CD8-positive, alpha-beta memory T cell (primary cell): Measurements from ENCODE around the gene EFNA5. TPM values are rescaled to one million over a fixed set of nuclear protein-coding genes. Genes with fewer than 3 reads are reported as not detected.

Experiments
- CTCF ChIA-PET: fragments of 350-600 bp; sonication (Branson Sonifier 250); formaldehyde crosslinking; loops from one replicate; lab custom pipeline; 2021; ENCODE audit warnings: antibody characterized with exemption; lab: Charles Lee
- POLR2A ChIA-PET: fragments of 350-600 bp; sonication (Branson Sonifier 250); formaldehyde crosslinking; loops from one replicate; lab custom pipeline; 2021; ENCODE audit warnings: antibody characterized with exemption; lab: Charles Lee
- DNase-seq, 5 donors: peaks; one replicate each; pipeline versions ENCODE4 v3.0.0 to v3.0.0-alpha.2; 2020 to 2022; ENCODE audit warnings: mixed read lengths in 1 of 5
- H3K27ac ChIP-seq: one replicate; pipeline ENCODE4 v1.7.0; 2013; ENCODE audit warnings: low read depth, mild to moderate bottlenecking, low read length, moderate library complexity
- H3K27me3 ChIP-seq: 2 replicates; pipeline ENCODE4 v1.7.0; 2013; ENCODE audit warnings: low read length, mild to moderate bottlenecking; ENCODE audit not compliant: insufficient read depth, poor library complexity, severe bottlenecking
- H3K36me3 ChIP-seq: 2 replicates; pipeline ENCODE4 v1.7.0; 2013; ENCODE audit warnings: mild to moderate bottlenecking, low read length, moderate library complexity; ENCODE audit not compliant: insufficient read depth
- H3K4me1 ChIP-seq: 2 replicates; pipeline ENCODE4 v1.7.0; 2013; ENCODE audit warnings: mild to moderate bottlenecking, low read length, moderate library complexity; ENCODE audit not compliant: insufficient read depth
- H3K4me3 ChIP-seq: 2 replicates; pipeline ENCODE4 v1.7.0; 2013; ENCODE audit warnings: mild to moderate bottlenecking, low read length
- H3K9me3 ChIP-seq: 2 replicates; pipeline ENCODE4 v1.7.0; 2013; ENCODE audit warnings: mild to moderate bottlenecking, low read length
- H3K27ac Mint-ChIP-seq, 8 donors: one replicate each; pipeline ENCODE4 v1.8.0; 2020 to 2021; ENCODE audit warnings: mixed read lengths in 8 of 8, mild to moderate bottlenecking in 6 of 8, inconsistent platforms in 3 of 8, moderate library complexity in 3 of 8
- H3K27me3 Mint-ChIP-seq, 2 donors: one replicate each; pipeline ENCODE4 v1.8.0; 2020 to 2021; ENCODE audit warnings: mixed read lengths in 2 of 2, mild to moderate bottlenecking in 1 of 2, moderate library complexity in 1 of 2
- H3K36me3 Mint-ChIP-seq, 3 donors: one replicate each; pipeline ENCODE4 v1.8.0; 2020 to 2021; ENCODE audit warnings: mixed read lengths in 3 of 3, inconsistent platforms in 1 of 3, mild to moderate bottlenecking in 1 of 3
- H3K4me1 Mint-ChIP-seq, 3 donors: one replicate each; pipeline ENCODE4 v1.8.0; 2020 to 2021; ENCODE audit warnings: mixed read lengths in 3 of 3, inconsistent platforms in 1 of 3, mild to moderate bottlenecking in 1 of 3
- H3K4me3 Mint-ChIP-seq, 7 donors: one replicate each; pipeline ENCODE4 v1.8.0; 2020 to 2021; ENCODE audit warnings: mixed read lengths in 7 of 7, mild to moderate bottlenecking in 6 of 7, moderate library complexity in 4 of 7, inconsistent platforms in 2 of 7
- H3K9me3 Mint-ChIP-seq, 5 donors: one replicate each; pipeline ENCODE4 v1.8.0; 2020 to 2022; ENCODE audit warnings: mixed read lengths in 5 of 5, mild to moderate bottlenecking in 3 of 5, moderate library complexity in 2 of 5, inconsistent platforms in 1 of 5
- polyA plus RNA-seq: library from polyadenylated mRNA; unstranded; fragments of 300-500 nt; fragmentation: Illumina TruSeq; gene quantifications from one replicate; pipeline ENCODE4 v1.2.3, GENCODE V29; 2021
- total RNA-seq, 2 experiments: library from RNA; stranded (reverse); gene quantifications; one replicate each; pipeline ENCODE4 v1.2.3, GENCODE V29; 2021

Gene EFNA5
- total and polyA plus RNA-seq, 3 experiments from 2014 or later, result 0.21 TPM; not detected in 2

DNA sequence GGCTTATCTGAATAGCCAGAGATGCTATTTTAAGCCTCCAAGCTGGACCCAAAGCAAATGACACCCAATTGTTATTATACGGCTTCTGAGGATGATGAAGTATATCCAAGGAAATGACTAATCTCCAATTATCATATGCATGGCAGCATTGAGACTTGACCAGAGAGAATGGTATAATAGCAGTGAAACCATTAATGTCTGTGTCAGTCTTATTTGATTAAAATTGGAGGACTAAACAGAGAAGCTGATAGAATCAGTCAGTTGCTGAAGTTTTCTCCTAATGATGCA, 200.5 kb downstream of the EFNA5 start:
- Histone ChIP-seq H3K9me3 (no peaks in the 10 kb centered on the region), H3K4me1 (peaks cover 17% of the 10 kb centered on the region), H3K4me3 (no peak overlapping the region), H3K27ac (no peak overlapping the region), H3K27me3 (no peaks in the 10 kb centered on the region), H3K36me3 (no peaks in the 10 kb centered on the region)
- H3K27me3 Mint-ChIP-seq, result no peaks in the 10 kb centered on the region
- H3K27ac Mint-ChIP-seq, result no peak overlapping the region
- no peaks in the 10 kb centered on the region for H3K36me3 Mint-ChIP-seq
- H3K4me3 Mint-ChIP-seq, result no peak overlapping the region
- POLR2A ChIA-PET, result no interaction called here
- H3K4me1 Mint-ChIP-seq, result peaks cover 39 to 60% (median 54%) of the 10 kb centered on the region in 3 donors
- no peaks in the 10 kb centered on the region for H3K9me3 Mint-ChIP-seq
- CTCF ChIA-PET, result interaction anchor here (1.4 kb wide), 1 partner anchor 102 kb away, joined by 3 read pairs; no protein-coding TSS in a partner anchor
- no peak for DNase-seq

GRCh38 chr5:107469485-107470294, 201.0 kb downstream of the EFNA5 start:
- Histone ChIP-seq H3K36me3 (no peaks in the 10 kb centered on the region), H3K9me3 (no peaks in the 10 kb centered on the region), H3K27ac (no peak overlapping the region), H3K4me1 (peaks cover 14% of the 10 kb centered on the region), H3K27me3 (no peaks in the 10 kb centered on the region), H3K4me3 (no peak overlapping the region)
- Mint-ChIP-seq H3K9me3 (no peaks in the 10 kb centered on the region), H3K4me3 (peak overlapping the region in 5 of 7 donors; percentile 15 to 37 (median 24)), H3K36me3 (no peaks in the 10 kb centered on the region), H3K27me3 (no peaks in the 10 kb centered on the region), H3K27ac (peak overlapping the region; percentile 58 to 84 (median 74)), H3K4me1 (peaks cover 36 to 57% (median 51%) of the 10 kb centered on the region in 3 donors)
- DNase-seq, result peak in 1 of 5 donors; percentile 37
- ChIA-PET CTCF (interaction anchor here (1.4 kb wide), 1 partner anchor 103 kb away, joined by 3 read pairs; no protein-coding TSS in a partner anchor), POLR2A (no interaction called here)

GRCh38 chr5:107469064-107469463, 201.7 kb downstream of the EFNA5 start:
- no peaks in the 10 kb centered on the region for H3K9me3 Mint-ChIP-seq
- ChIA-PET POLR2A (no interaction called here), CTCF (no interaction called here)
- H3K4me3 Mint-ChIP-seq, result peak overlapping the region in 4 of 7 donors; percentile 2 to 37 (median 18)
- no peaks in the 10 kb centered on the region for H3K27me3 ChIP-seq
- peak overlapping the region in 7 of 8 donors; percentile 58 to 84 (median 73) for H3K27ac Mint-ChIP-seq
- H3K4me1 ChIP-seq, result peaks cover 8% of the 10 kb centered on the region
- H3K36me3 ChIP-seq, result no peaks in the 10 kb centered on the region
- no peak for DNase-seq
- no peaks in the 10 kb centered on the region for H3K27me3 Mint-ChIP-seq
- H3K36me3 Mint-ChIP-seq, result no peaks in the 10 kb centered on the region
- no peak overlapping the region for H3K4me3 ChIP-seq
- no peak overlapping the region for H3K27ac ChIP-seq
- H3K9me3 ChIP-seq, result no peaks in the 10 kb centered on the region
- peaks cover 34 to 57% (median 50%) of the 10 kb centered on the region in 3 donors for H3K4me1 Mint-ChIP-seq

DNA sequence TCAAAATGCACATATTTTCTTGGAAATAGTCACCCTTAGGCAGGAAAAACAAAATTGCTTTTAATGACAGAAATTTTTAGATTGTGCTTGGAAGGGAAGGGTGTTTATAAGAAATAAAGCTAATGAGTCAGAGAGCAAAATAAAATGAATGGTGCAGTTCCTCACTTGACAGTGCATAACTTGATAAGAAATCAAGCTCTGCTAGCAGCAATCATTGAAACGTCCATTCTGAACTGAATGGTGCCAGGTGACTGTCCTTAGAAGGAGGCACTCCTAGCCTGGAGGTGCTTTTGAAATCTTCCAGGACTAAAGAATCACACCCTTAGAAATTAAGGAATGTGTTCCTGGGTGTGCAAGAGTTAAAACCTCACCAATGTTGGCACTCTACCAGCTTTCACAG, 202.5 kb downstream of the EFNA5 start:
- Mint-ChIP-seq H3K27ac (no peak overlapping the region), H3K4me3 (no peak overlapping the region), H3K27me3 (no peaks in the 10 kb centered on the region), H3K9me3 (no peaks in the 10 kb centered on the region), H3K4me1 (peaks cover 30 to 52% (median 46%) of the 10 kb centered on the region in 3 donors), H3K36me3 (no peaks in the 10 kb centered on the region)
- no peaks in the 10 kb centered on the region for H3K27me3 ChIP-seq
- POLR2A ChIA-PET, result no interaction called here
- no peak for DNase-seq
- H3K9me3 ChIP-seq, result no peaks in the 10 kb centered on the region
- H3K27ac ChIP-seq, result no peak overlapping the region
- peaks cover 3% of the 10 kb centered on the region for H3K4me1 ChIP-seq
- CTCF ChIA-PET, result no interaction called here
- H3K36me3 ChIP-seq, result no peaks in the 10 kb centered on the region
- H3K4me3 ChIP-seq, result no peak overlapping the region

DNA sequence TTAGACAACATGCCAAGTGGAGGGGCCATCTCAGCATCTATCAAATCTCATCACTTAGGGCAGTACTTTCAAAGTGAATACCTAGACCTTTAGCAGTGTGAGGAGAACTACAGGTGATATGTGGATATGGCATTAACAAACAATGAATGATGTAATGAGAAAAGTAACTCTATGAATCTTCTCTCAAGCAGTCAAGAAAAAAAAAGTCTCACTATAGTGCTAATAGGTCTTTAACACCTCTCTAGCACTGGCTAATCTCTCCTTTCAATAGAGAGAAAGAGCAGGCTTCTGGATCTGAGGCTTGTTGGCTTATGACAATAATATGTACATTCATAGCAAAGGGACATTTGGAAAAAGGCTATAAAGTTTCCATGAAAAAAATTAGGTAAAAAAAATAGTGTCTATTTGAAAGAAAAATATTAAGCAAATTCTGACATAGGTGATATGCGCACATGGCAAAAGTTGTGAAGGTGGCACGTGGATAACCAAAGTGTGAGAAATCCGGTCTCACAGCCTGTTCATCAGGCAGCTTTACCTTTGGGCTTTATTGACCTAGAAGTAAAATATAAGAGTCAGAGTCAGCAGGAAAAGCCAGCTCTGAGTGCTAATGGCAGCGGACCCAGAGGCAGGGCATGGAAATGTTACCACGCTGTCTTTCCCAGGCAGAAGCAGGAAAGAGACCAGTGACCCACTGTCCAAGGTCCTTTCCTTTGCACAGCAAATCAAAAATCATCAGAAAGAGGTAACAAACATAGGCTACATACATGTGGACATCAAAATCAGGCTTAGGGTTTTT, 203.4 kb downstream of the EFNA5 start:
- peaks cover 25 to 43% (median 37%) of the 10 kb centered on the region in 3 donors for H3K4me1 Mint-ChIP-seq
- DNase-seq, result no peak
- Histone ChIP-seq H3K4me1 (peaks cover 3% of the 10 kb centered on the region), H3K27me3 (no peaks in the 10 kb centered on the region), H3K36me3 (no peaks in the 10 kb centered on the region), H3K4me3 (no peak overlapping the region), H3K9me3 (no peaks in the 10 kb centered on the region), H3K27ac (no peak overlapping the region)
- POLR2A ChIA-PET, result no interaction called here
- H3K9me3 Mint-ChIP-seq, result no peaks in the 10 kb centered on the region
- CTCF ChIA-PET, result no interaction called here
- H3K27me3 Mint-ChIP-seq, result no peaks in the 10 kb centered on the region
- H3K4me3 Mint-ChIP-seq, result peak overlapping the region in 2 of 7 donors; percentile 11 to 44
- peak overlapping the region in 2 of 8 donors; percentile 62 to 68 for H3K27ac Mint-ChIP-seq
- H3K36me3 Mint-ChIP-seq, result no peaks in the 10 kb centered on the region

DNA sequence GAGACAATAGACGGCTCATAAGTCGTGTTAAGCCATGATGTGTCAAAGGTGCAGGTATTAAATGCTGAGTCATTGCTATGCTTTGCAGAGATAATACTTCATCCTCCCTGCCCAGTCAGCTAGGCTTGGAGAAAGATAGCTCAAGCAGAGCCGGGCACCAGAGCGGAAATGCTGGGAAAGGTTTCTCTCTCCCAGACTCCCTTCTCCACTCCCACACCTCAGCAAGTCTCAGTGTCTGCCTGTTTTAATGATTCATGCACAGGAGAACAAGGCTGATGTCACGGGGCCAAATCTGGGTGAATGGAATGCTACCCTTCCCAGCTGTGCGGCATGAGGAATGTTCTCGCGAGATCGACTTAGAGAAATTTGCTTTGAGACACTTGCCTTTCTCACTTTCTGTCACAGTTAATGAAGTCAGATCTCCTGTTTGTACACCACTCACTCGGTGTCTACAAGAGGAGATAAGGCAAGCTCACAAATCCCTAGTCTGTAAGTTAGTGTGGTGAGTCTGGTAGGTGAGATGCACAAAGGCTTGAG, 204.4 kb downstream of the EFNA5 start:
- Mint-ChIP-seq H3K27me3 (no peaks in the 10 kb centered on the region), H3K27ac (no peak overlapping the region)
- DNase-seq, result no peak

DNA sequence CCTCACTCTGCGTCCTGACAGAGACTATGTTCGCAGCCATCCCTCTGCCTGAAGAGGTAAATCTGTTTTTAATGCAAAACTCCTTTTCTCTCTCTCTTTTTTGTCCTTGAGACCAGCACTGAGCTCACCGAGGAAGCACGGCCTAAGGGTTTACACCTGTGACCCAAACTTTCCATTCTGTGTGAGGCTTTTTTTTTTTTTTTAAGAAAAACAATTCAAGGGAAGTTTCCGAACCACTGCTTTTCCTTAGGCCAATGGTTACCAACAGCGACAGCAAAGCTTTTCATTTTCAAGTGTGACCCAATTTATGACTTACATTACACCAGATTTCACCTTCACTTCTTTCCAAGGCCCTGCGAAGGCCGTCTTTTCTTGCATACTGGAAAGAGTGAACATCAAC, 205.9 kb downstream of the EFNA5 start:
- no peaks in the 10 kb centered on the region for H3K36me3 Mint-ChIP-seq
- Histone ChIP-seq H3K27me3 (no peaks in the 10 kb centered on the region), H3K27ac (no peak overlapping the region), H3K4me1 (peaks cover under 1% of the 10 kb centered on the region), H3K9me3 (no peaks in the 10 kb centered on the region), H3K36me3 (no peaks in the 10 kb centered on the region), H3K4me3 (no peak overlapping the region)
- H3K27me3 Mint-ChIP-seq, result no peaks in the 10 kb centered on the region
- H3K9me3 Mint-ChIP-seq, result no peaks in the 10 kb centered on the region
- peak overlapping the region in 2 of 8 donors; percentile 13 to 72 for H3K27ac Mint-ChIP-seq
- peak overlapping the region in 1 of 7 donors; percentile 37 for H3K4me3 Mint-ChIP-seq
- CTCF ChIA-PET, result no interaction called here
- H3K4me1 Mint-ChIP-seq, result peaks cover 25 to 39% (median 35%) of the 10 kb centered on the region in 3 donors
- no peak for DNase-seq
- POLR2A ChIA-PET, result no interaction called here

More for the DNA sequence above, 204.4 kb downstream of the EFNA5 start:
- H3K9me3 Mint-ChIP-seq, result no peaks in the 10 kb centered on the region
- Histone ChIP-seq H3K9me3 (no peaks in the 10 kb centered on the region), H3K4me1 (peaks cover 3% of the 10 kb centered on the region), H3K36me3 (no peaks in the 10 kb centered on the region), H3K27ac (no peak overlapping the region), H3K27me3 (no peaks in the 10 kb centered on the region), H3K4me3 (no peak overlapping the region)
- no peak overlapping the region for H3K4me3 Mint-ChIP-seq
- ChIA-PET CTCF (no interaction called here), POLR2A (no interaction called here)
- no peaks in the 10 kb centered on the region for H3K36me3 Mint-ChIP-seq
- H3K4me1 Mint-ChIP-seq, result peaks cover 25 to 43% (median 37%) of the 10 kb centered on the region in 3 donors

DNA sequence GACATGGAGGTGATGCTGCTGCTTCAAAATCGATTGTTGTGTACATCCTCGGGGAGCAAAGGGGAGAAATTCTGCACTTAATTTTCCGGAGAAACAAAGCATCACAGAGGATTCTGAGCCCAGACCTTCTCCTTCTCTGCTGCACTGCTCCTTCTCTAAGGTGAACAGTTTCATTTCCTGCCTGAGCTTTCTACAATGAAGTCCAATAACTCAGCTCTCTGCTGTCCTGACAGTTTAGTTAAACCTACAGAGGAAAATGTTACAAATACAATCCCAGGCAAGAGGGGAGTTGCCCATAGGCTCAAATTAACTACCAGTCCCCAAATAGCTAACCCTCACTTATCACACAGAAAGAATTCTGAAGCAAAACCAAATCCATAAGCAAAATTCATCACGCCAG, 206.3 kb downstream of the EFNA5 start:
- H3K27me3 ChIP-seq, result no peaks in the 10 kb centered on the region
- peak overlapping the region in 1 of 7 donors; percentile 4 for H3K4me3 Mint-ChIP-seq
- H3K27ac Mint-ChIP-seq, result peak overlapping the region in 5 of 8 donors; percentile 31 to 72 (median 52)
- no peaks in the 10 kb centered on the region for H3K9me3 ChIP-seq
- no peak overlapping the region for H3K27ac ChIP-seq
- POLR2A ChIA-PET, result no interaction called here
- H3K9me3 Mint-ChIP-seq, result no peaks in the 10 kb centered on the region
- peaks cover 20 to 34% (median 30%) of the 10 kb centered on the region in 3 donors for H3K4me1 Mint-ChIP-seq
- H3K36me3 ChIP-seq, result no peaks in the 10 kb centered on the region
- CTCF ChIA-PET, result no interaction called here
- H3K4me1 ChIP-seq, result no peaks in the 10 kb centered on the region
- no peak for DNase-seq
- H3K36me3 Mint-ChIP-seq, result no peaks in the 10 kb centered on the region
- no peaks in the 10 kb centered on the region for H3K27me3 Mint-ChIP-seq
- H3K4me3 ChIP-seq, result no peak overlapping the region
